Ovary (tissue), 3 donors: ENCODE measurements around the gene KCNK2.

Source experiments
- POLR2A ChIP-seq: fragments of 450-650 bp; IDR thresholded peaks from one replicate; pipeline ENCODE4 v1.6.1; 2017; ENCODE audit warnings: antibody characterized with exemption, mild to moderate bottlenecking, moderate library complexity
- TF ChIP-seq, protein P1 (sequence below), 3 donors: fragments of 450-650 bp in 2 of 3; fragments of 200-600 bp in 1 of 3; IDR thresholded peaks; one replicate each; pipeline versions ENCODE4 v1.5.1 to v1.8.0; 2016 to 2022; ENCODE audit warnings: antibody characterized with exemption in 3 of 3, mild to moderate bottlenecking in 1 of 3
- donor health status: DM: no; HTN: no; CAD: no.

DNA sequence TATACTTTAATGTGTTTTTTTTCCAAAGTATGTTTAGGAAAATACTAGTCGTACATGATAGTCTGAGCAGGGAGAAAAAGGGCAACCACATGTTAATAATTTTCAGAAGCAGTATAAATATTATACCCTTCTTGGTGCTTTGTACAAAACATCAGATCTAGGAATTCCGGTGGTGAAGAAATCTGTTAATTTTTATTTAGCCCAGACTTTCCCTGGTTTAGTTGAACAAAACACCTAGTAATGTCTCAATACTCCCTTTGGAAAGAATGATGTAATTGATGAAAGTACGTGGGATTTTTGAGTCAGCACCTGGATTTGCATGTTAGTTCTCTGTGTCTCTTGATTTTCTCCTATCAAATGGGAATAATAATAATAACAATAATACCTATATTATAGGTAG lies 38.4 kb upstream of the KCNK2 start:
- TF ChIP-seq, protein P1, sequence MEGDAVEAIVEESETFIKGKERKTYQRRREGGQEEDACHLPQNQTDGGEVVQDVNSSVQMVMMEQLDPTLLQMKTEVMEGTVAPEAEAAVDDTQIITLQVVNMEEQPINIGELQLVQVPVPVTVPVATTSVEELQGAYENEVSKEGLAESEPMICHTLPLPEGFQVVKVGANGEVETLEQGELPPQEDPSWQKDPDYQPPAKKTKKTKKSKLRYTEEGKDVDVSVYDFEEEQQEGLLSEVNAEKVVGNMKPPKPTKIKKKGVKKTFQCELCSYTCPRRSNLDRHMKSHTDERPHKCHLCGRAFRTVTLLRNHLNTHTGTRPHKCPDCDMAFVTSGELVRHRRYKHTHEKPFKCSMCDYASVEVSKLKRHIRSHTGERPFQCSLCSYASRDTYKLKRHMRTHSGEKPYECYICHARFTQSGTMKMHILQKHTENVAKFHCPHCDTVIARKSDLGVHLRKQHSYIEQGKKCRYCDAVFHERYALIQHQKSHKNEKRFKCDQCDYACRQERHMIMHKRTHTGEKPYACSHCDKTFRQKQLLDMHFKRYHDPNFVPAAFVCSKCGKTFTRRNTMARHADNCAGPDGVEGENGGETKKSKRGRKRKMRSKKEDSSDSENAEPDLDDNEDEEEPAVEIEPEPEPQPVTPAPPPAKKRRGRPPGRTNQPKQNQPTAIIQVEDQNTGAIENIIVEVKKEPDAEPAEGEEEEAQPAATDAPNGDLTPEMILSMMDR (IDR thresholded peaks at IDR 0.05): no peak
- TF ChIP-seq POLR2A: no peak
